SK-N-MC (cell line): ENCODE results near the gene APCDD1.

Experiments
- DNase-seq: peaks from one replicate; pipeline ENCODE4 v3.0.0-alpha.2; 2011; ENCODE audit warnings: low read depth, low spot score
- H3K27ac ChIP-seq: fragments of 200-600 bp; sonication (generic); 2 replicates; pipeline ENCODE4 v1.5.1; 2016; ENCODE audit warnings: mixed run types
- H3K36me3 ChIP-seq: fragments of 200-600 bp; sonication (generic); 2 replicates; pipeline ENCODE4 v1.6.1; 2017; ENCODE audit warnings: antibody characterized with exemption, low read length, mixed read lengths; ENCODE audit not compliant: insufficient read depth
- H3K4me3 ChIP-seq: fragments of 200-600 bp; sonication (generic); 2 replicates; pipeline ENCODE4 v1.5.1; 2016
- H3K9ac ChIP-seq: fragments of 200-600 bp; sonication (generic); 2 replicates; pipeline ENCODE4 v1.8.0; 2017; ENCODE audit warnings: mixed run types, mixed read lengths; ENCODE audit not compliant: insufficient read length
- H3K9me3 ChIP-seq: fragments of 200-600 bp; sonication (generic); 2 replicates; pipeline ENCODE4 v1.6.1; 2017; ENCODE audit warnings: low read depth, mild to moderate bottlenecking, antibody characterized with exemption, low read length, moderate library complexity, mixed read lengths
- EZH2 ChIP-seq: fragments of 200-600 bp; sonication (generic); IDR thresholded peaks from one replicate; pipeline ENCODE4 v1.6.1; 2017; ENCODE audit warnings: antibody characterized with exemption
- FOXP2 ChIP-seq: optimal IDR thresholded peaks from 2 replicates; pipeline ENCODE3; 2011; ENCODE audit warnings: mild to moderate bottlenecking, moderate library complexity; ENCODE audit not compliant: insufficient read depth; ENCODE audit errors: extremely low read length, control extremely low read depth
- POLR2AphosphoS5 ChIP-seq: IDR thresholded peaks from 2 replicates; pipeline ENCODE4 v1.6.1; 2012; ENCODE audit warnings: mild to moderate bottlenecking, low read depth, low read length, borderline replicate concordance

The APCDD1 gene

GRCh38 chr18:10475654-10476291 is 21.3 kb downstream of the APCDD1 start:
- H3K36me3 ChIP-seq: peaks cover 99% of the 10 kb centered on the region
- no peaks in the 10 kb centered on the region for H3K9me3 ChIP-seq
- H3K9ac ChIP-seq: peak overlapping the region; percentile 54
- peak overlapping the region; percentile 100 for H3K27ac ChIP-seq
- peak overlapping the region; percentile 52 for H3K4me3 ChIP-seq
- no peak for TF ChIP-seq POLR2AphosphoS5
- no peak for TF ChIP-seq FOXP2
- TF ChIP-seq EZH2: no peak
- no peak for DNase-seq

- peak; percentile 92 for DNase-seq
- Histone ChIP-seq H3K4me3 (peak overlapping the region; percentile 52), H3K9ac (peak overlapping the region; percentile 54), H3K36me3 (peaks cover 99% of the 10 kb centered on the region), H3K9me3 (no peaks in the 10 kb centered on the region), H3K27ac (peak overlapping the region; percentile 100)
- TF ChIP-seq EZH2 (no peak), POLR2AphosphoS5 (peak; percentile 68), FOXP2 (peak; percentile 77)
These were observed 21.9 kb downstream of the APCDD1 start for GRCh38 chr18:10476338-10476791.

GRCh38 chr18:10477121-10477862 is 22.9 kb downstream of the APCDD1 start:
- TF ChIP-seq POLR2AphosphoS5 (no peak; the same call in none of the 2 replicates), FOXP2 (peak; percentile 56), EZH2 (no peak)
- Histone ChIP-seq H3K9ac (peak overlapping the region; percentile 14), H3K9me3 (no peaks in the 10 kb centered on the region), H3K27ac (peak overlapping the region; percentile 100), H3K4me3 (peak overlapping the region; percentile 34; the same call in 1 of the 2 replicates), H3K36me3 (peaks cover 98% of the 10 kb centered on the region)
- no peak for DNase-seq

- Histone ChIP-seq H3K27ac (peak overlapping the region; percentile 100), H3K4me3 (no peak overlapping the region)
- no peak for DNase-seq
These were observed 23.4 kb downstream of the APCDD1 start for GRCh38 chr18:10477863-10478260.

GRCh38 chr18:10481831-10482230 is 27.4 kb downstream of the APCDD1 start:
- peak; percentile 36; the same call in 1 of the 2 replicates for TF ChIP-seq POLR2AphosphoS5
- TF ChIP-seq EZH2: no peak
- Histone ChIP-seq H3K36me3 (peaks cover 99% of the 10 kb centered on the region), H3K27ac (peak overlapping the region; percentile 100), H3K9me3 (no peaks in the 10 kb centered on the region), H3K9ac (no peak overlapping the region), H3K4me3 (no peak overlapping the region)
- DNase-seq: no peak

More at GRCh38 chr18:10477863-10478260, 23.4 kb downstream of the APCDD1 start:
- no peak for TF ChIP-seq FOXP2
- no peak for TF ChIP-seq EZH2
- TF ChIP-seq POLR2AphosphoS5: no peak
- Histone ChIP-seq H3K9me3 (no peaks in the 10 kb centered on the region), H3K9ac (no peak overlapping the region), H3K36me3 (peaks cover 98% of the 10 kb centered on the region)

- H3K4me3 ChIP-seq: no peak overlapping the region
- no peak for TF ChIP-seq POLR2AphosphoS5
- no peak for TF ChIP-seq EZH2
- no peak for DNase-seq
- no peak overlapping the region for H3K9ac ChIP-seq
- no peaks in the 10 kb centered on the region for H3K9me3 ChIP-seq
- H3K36me3 ChIP-seq: peaks cover 99% of the 10 kb centered on the region
- peak overlapping the region; percentile 100 for H3K27ac ChIP-seq
These were observed 28.0 kb downstream of the APCDD1 start for GRCh38 chr18:10482363-10482984.

GRCh38 chr18:10482985-10483949 is 28.8 kb downstream of the APCDD1 start:
- Histone ChIP-seq H3K27ac (peak overlapping the region; percentile 100), H3K36me3 (peaks cover 99% of the 10 kb centered on the region), H3K9me3 (no peaks in the 10 kb centered on the region), H3K4me3 (no peak overlapping the region), H3K9ac (no peak overlapping the region)
- no peak for DNase-seq
- TF ChIP-seq EZH2 (no peak), FOXP2 (no peak), POLR2AphosphoS5 (0 out of 2 replicates have a peak, but pooled peaks have one; percentile 12)
